ENCODE results near the gene SLC66A3. TPM values are rescaled to one million over a fixed set of nuclear protein-coding genes. Genes with fewer than 3 reads are reported as not detected.

Gene SLC66A3
- total and polyA plus RNA-seq, 11 donors: 4.7 to 19.5 (median 8.0) TPM

DNA sequence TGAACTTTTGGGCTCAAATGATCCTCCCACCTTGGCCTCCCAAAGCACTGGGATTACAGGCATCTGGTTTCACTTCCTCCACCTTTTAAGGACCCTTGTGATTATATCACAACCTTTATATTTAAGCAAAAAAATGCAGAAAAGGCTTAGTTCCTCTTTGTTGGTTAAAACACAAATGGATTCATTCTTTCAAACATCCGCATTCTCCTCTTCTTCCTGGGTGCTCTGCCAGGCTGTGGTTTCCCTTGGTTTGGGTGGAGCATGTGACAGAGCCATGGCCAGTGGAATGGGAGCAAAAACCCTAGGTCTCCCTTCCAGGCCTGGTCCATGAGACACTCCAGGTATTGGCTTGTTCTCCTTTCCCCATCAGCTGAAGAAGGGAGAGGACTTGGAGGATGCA is 9.9 kb upstream of the SLC66A3 start:
- Histone ChIP-seq H3K27ac (no peak overlapping the region), H3K36me3 (no peaks in the 10 kb centered on the region), H3K9me3 (peaks cover 0 to 10% (median 0%) of the 10 kb centered on the region in 12 donors), H3K4me1 (no peaks in the 10 kb centered on the region), H3K4me3 (no peak overlapping the region), H3K27me3 (no peaks in the 10 kb centered on the region)
- TF ChIP-seq POLR2A (IDR thresholded peaks at IDR 0.05) (no peak), CTCF (IDR thresholded peaks at IDR 0.05) (no peak)
- DNase-seq: no peak
- 87 to 100% (median 89%) methylated on average over 1 of the region's 1 CpG for WGBS, 4 donors
- intact Hi-C loops (cut with DNase I): no loop called here
- ATAC-seq: no peak

DNA sequence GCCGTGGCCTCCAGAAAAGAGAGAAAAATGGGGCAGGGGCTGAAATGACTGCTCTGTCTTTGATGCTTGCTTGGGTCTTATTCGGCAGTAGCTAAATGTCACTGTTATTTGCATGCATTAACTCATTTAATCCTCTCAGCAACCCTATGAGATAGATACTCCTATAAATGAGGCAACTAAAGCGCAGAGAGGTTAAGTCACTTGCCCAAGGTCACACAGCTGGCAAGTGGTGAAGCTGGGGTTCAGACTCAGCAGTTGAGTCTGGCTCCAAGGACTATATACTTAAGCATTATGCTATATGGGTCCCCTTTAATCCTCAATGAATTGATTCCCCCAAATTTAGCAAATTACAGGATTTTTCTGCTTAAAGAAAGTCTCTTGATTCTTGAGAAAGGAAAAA is 9.2 kb upstream of the SLC66A3 start:
- intact Hi-C loops (cut with DNase I): no loop called here
- TF ChIP-seq CTCF (IDR thresholded peaks at IDR 0.05) (no peak), POLR2A (IDR thresholded peaks at IDR 0.05) (no peak)
- H3K27me3 ChIP-seq: no peaks in the 10 kb centered on the region
- H3K4me1 ChIP-seq: no peaks in the 10 kb centered on the region
- 87 to 97% (median 95%) methylated on average over 3 of the region's 3 CpGs for WGBS, 4 donors
- no peak overlapping the region for H3K4me3 ChIP-seq
- H3K27ac ChIP-seq: no peak overlapping the region
- no peak for DNase-seq
- H3K36me3 ChIP-seq: no peaks in the 10 kb centered on the region
- ATAC-seq: no peak
- H3K9me3 ChIP-seq: peaks cover 0 to 10% (median 0%) of the 10 kb centered on the region in 12 donors

GRCh38 chr2:11147263-11147662 is 8.0 kb upstream of the SLC66A3 start:
- H3K9me3 ChIP-seq: peaks cover 0 to 10% (median 0%) of the 10 kb centered on the region in 12 donors

GRCh38 chr2:11152591-11152990 is 2.7 kb upstream of the SLC66A3 start:
- Histone ChIP-seq H3K27me3 (no peaks in the 10 kb centered on the region), H3K36me3 (no peaks in the 10 kb centered on the region), H3K9me3 (no peaks in the 10 kb centered on the region), H3K4me1 (peaks cover 0 to 27% (median 15%) of the 10 kb centered on the region in 12 donors), H3K27ac (no peak overlapping the region), H3K4me3 (no peak overlapping the region)
- 86 to 90% (median 88%) methylated on average over 5 to 6 of the region's 6 CpGs for WGBS, 4 donors
- ATAC-seq: no peak
- DNase-seq: no peak
- intact Hi-C loops (cut with DNase I): loop anchor here in 3 of 10 donors (10.0 kb wide), 1 partner anchor 192 kb away; the partner anchor contains the start of gene ROCK2 (in 3 of the 3)
- TF ChIP-seq CTCF (IDR thresholded peaks at IDR 0.05): no peak
- TF ChIP-seq POLR2A (IDR thresholded peaks at IDR 0.05): no peak

More at GRCh38 chr2:11147263-11147662, 8.0 kb upstream of the SLC66A3 start:
- intact Hi-C loops (cut with DNase I): no loop called here
- no peaks in the 10 kb centered on the region for H3K36me3 ChIP-seq
- ATAC-seq: no peak
- no peaks in the 10 kb centered on the region for H3K4me1 ChIP-seq
- DNase-seq: no peak
- no peaks in the 10 kb centered on the region for H3K27me3 ChIP-seq
- no peak overlapping the region for H3K27ac ChIP-seq
- no peak for TF ChIP-seq POLR2A (IDR thresholded peaks at IDR 0.05)
- TF ChIP-seq CTCF (IDR thresholded peaks at IDR 0.05): no peak
- no peak overlapping the region for H3K4me3 ChIP-seq
- 29 to 50% (median 33%) methylated on average over 2 to 3 of the region's 3 CpGs for WGBS, 4 donors
